ENCODE data around the gene SMIM35.

The SMIM35 gene

DNA sequence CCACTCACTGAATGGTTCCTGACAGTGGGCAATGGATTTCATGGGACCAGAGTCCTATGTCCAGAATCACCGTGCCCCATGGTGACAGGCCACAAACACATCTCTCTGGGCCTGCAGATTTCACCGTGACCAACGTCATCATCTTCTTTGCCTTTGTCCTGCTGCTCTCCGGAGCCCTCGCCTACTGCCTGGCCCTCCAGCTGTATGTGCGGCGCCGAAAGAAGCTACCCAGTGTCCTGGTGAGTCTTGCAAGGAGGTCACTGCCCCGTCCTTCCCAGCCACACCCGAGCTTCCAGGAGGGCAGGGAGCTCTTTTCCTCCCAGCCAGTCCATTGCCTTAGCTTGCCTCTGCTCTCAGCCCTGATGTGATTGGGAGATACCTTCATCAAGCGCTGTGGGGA is 91.3 kb downstream of the SMIM35 start:
- Histone ChIP-seq H3K4me2 (ENCODE audit: low read length) (no peak overlapping the region), H3K4me1 (ENCODE audit: control insufficient read depth, insufficient read depth, low read length) (no peaks in the 10 kb centered on the region), H3K36me3 (ENCODE audit: insufficient read depth, low read length) (no peaks in the 10 kb centered on the region), H3K27me3 (ENCODE audit: control insufficient read depth, insufficient read depth, low read length) (no peaks in the 10 kb centered on the region), H3K9ac (ENCODE audit: low read depth, low read length) (no peak overlapping the region), H3K4me3 (ENCODE audit: low read length) (no peak overlapping the region), H3K9me3 (replicated peaks; ENCODE audit: low read length) (no peaks in the 10 kb centered on the region)

DNA sequence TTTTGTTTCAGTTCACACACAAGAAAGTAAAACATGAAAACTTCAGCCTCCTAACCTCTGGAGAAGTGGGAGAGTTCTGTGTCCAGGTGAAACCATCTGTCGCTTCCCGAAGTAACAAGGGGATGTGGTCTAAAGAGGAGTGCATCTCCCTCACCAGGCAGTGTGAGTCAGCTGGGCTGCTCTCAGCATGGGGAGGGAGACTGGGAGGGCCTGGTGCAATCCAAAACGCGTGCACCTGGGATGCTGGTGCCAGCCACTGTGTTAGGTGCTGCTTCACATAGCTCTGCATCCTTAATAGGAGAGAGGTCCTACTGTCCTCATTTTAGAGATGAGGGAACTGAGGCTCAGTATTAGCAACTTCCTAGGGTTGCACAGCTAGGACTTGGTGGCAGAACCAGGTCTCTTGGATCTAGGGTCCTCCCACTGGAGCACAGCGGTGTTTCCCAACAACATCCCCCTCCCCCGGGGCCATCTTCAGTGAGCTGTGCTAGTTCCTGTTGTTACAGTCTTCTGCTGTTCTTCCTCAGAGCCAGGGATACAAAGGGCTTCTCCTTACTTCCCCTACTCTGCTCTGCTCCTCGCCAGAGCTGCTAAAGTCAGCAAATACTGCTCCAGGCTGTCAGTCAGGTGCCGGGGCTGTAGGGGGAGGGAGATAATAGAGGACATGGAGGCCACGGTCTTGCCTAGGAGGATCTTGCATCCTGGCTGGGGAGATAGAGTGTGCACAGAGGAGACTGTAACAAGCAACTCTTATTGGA is 92.6 kb downstream of the SMIM35 start:
- Histone ChIP-seq H3K4me1 (ENCODE audit: control insufficient read depth, insufficient read depth, low read length) (no peaks in the 10 kb centered on the region), H3K36me3 (ENCODE audit: insufficient read depth, low read length) (no peaks in the 10 kb centered on the region), H3K4me2 (ENCODE audit: low read length) (no peak overlapping the region), H3K9ac (ENCODE audit: low read depth, low read length) (no peak overlapping the region), H3K9me3 (replicated peaks; ENCODE audit: low read length) (no peaks in the 10 kb centered on the region), H3K4me3 (ENCODE audit: low read length) (no peak overlapping the region), H3K27me3 (ENCODE audit: control insufficient read depth, insufficient read depth, low read length) (no peaks in the 10 kb centered on the region)

DNA sequence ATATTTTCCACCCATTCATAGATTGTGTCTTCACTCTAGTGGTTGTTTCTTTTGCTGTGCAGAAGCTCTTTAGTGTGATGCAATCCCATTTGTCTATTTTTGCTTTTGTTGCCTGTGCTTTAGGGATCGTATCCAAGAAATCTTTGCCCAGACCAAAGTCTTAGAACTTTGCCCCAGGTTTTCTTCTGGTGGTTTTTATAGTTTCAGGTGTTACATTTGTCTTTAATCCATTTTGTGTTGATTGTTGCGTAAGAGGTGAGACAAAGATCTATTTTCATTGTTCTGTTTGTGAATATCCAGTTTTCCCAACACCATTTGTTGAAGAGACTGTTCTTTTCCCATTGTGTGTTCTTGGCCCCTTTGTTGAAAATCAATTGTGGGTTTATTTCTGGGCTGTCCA is 94.1 kb downstream of the SMIM35 start:
- H3K4me3 ChIP-seq (ENCODE audit: low read length) = no peak overlapping the region
- H3K4me1 ChIP-seq (ENCODE audit: control insufficient read depth, insufficient read depth, low read length) = no peaks in the 10 kb centered on the region
- no peaks in the 10 kb centered on the region for H3K36me3 ChIP-seq (ENCODE audit: insufficient read depth, low read length)

DNA sequence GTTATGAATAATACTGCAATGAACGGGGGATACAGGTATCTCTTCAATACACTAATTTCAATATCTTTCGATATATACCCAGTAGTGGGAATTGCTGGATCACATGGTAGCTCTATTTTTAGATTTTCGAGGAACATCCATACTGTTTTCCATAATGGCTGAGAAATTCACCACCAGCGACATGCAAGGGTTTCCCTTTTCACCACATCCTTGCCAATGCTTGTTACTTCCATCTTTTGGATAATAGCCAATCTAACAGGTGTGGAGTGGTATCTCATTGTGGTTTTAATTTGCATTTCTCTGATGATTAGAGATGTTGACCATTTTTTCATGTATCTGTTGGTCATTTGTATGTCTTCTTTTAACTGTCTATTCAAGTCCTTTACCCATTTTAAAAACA is 94.6 kb downstream of the SMIM35 start:
- Histone ChIP-seq H3K4me3 (ENCODE audit: low read length) (no peak overlapping the region), H3K4me1 (ENCODE audit: control insufficient read depth, insufficient read depth, low read length) (no peaks in the 10 kb centered on the region), H3K9ac (ENCODE audit: low read depth, low read length) (no peak overlapping the region), H3K4me2 (ENCODE audit: low read length) (no peak overlapping the region), H3K27me3 (ENCODE audit: control insufficient read depth, insufficient read depth, low read length) (peaks cover 12% of the 10 kb centered on the region), H3K36me3 (ENCODE audit: insufficient read depth, low read length) (no peaks in the 10 kb centered on the region), H3K9me3 (replicated peaks; ENCODE audit: low read length) (no peaks in the 10 kb centered on the region)

More for the DNA sequence above, 94.1 kb downstream of the SMIM35 start:
- Histone ChIP-seq H3K4me2 (ENCODE audit: low read length) (no peak overlapping the region), H3K27me3 (ENCODE audit: control insufficient read depth, insufficient read depth, low read length) (peaks cover 8% of the 10 kb centered on the region), H3K9me3 (replicated peaks; ENCODE audit: low read length) (no peaks in the 10 kb centered on the region), H3K9ac (ENCODE audit: low read depth, low read length) (no peak overlapping the region)

DNA sequence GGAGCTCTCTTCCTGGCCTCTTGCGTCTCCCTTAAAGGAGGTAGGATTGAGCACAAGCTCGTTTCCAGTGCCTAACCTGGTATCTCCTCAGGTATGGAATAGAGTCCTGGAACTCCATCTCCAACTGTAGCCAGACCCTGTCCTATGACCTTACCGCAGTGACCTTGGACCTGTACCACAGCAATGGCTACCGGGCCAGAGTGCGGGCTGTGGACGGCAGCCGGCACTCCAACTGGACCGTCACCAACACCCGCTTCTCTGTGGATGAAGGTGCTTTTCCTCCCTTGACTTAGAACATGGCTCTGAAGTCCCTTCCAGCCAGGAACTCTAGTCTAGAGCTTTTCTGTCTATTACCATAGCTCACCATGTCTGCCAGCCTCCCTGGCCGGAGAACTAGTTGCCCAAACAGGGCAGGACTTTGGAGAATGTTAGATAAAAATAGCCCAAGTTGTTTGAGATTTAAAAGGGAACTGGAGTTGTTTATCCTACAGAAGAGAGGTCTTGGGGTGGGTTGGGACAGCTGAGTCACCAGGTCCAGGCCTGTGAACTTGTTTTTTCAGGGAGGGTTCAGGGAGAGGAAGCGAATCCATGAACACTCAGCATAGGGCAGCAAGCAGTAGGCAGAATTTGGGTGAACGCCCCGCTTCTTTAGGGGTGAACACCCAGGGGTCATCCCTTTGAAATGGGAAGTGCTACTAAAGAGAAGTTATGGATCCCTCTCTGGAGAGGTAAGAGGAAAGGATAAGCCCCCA is 97.2 kb downstream of the SMIM35 start:
- no peaks in the 10 kb centered on the region for H3K36me3 ChIP-seq (ENCODE audit: insufficient read depth, low read length)
- H3K27me3 ChIP-seq (ENCODE audit: control insufficient read depth, insufficient read depth, low read length) = peaks cover 32% of the 10 kb centered on the region
- no peaks in the 10 kb centered on the region for H3K4me1 ChIP-seq (ENCODE audit: control insufficient read depth, insufficient read depth, low read length)
- no peak overlapping the region for H3K4me2 ChIP-seq (ENCODE audit: low read length)
- no peak overlapping the region for H3K4me3 ChIP-seq (ENCODE audit: low read length)
- no peaks in the 10 kb centered on the region for H3K9me3 ChIP-seq (replicated peaks; ENCODE audit: low read length)
- no peak overlapping the region for H3K9ac ChIP-seq (ENCODE audit: low read depth, low read length)

DNA sequence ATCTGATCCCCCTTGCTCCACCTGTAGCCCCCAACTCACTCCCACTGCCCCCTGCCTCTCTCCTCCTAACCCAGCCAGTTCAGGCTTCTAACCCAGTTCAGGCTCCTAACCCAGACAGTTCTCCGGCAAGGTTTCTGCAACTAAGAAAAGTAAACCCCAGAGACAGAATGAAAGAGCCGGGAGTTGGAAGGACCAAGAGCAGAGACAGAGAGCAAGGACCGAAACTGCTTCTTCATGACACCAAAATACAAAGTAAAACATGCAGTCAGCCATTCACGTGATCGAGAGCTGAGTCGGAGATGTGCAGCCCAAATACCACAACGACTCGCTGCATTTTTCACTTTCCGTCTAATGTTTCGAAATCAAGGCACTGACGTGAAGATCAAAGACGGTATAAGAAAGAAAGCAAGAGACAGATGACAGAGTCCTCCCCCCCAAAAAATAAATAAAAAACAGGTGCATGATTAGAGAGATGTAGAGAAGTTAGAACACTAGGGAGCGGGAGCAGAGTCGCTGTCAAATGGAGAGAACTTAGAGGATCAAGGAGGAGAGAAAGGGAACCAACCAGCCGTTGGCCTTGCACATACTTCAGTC is 99.7 kb downstream of the SMIM35 start:
- H3K27me3 ChIP-seq (ENCODE audit: control insufficient read depth, insufficient read depth, low read length) = peaks cover 32% of the 10 kb centered on the region
- H3K4me1 ChIP-seq (ENCODE audit: control insufficient read depth, insufficient read depth, low read length) = no peaks in the 10 kb centered on the region
- H3K9ac ChIP-seq (ENCODE audit: low read depth, low read length) = no peak overlapping the region
- H3K9me3 ChIP-seq (replicated peaks; ENCODE audit: low read length) = no peaks in the 10 kb centered on the region
- H3K36me3 ChIP-seq (ENCODE audit: insufficient read depth, low read length) = no peaks in the 10 kb centered on the region
- H3K4me3 ChIP-seq (ENCODE audit: low read length) = no peak overlapping the region
- no peak overlapping the region for H3K4me2 ChIP-seq (ENCODE audit: low read length)

DNA sequence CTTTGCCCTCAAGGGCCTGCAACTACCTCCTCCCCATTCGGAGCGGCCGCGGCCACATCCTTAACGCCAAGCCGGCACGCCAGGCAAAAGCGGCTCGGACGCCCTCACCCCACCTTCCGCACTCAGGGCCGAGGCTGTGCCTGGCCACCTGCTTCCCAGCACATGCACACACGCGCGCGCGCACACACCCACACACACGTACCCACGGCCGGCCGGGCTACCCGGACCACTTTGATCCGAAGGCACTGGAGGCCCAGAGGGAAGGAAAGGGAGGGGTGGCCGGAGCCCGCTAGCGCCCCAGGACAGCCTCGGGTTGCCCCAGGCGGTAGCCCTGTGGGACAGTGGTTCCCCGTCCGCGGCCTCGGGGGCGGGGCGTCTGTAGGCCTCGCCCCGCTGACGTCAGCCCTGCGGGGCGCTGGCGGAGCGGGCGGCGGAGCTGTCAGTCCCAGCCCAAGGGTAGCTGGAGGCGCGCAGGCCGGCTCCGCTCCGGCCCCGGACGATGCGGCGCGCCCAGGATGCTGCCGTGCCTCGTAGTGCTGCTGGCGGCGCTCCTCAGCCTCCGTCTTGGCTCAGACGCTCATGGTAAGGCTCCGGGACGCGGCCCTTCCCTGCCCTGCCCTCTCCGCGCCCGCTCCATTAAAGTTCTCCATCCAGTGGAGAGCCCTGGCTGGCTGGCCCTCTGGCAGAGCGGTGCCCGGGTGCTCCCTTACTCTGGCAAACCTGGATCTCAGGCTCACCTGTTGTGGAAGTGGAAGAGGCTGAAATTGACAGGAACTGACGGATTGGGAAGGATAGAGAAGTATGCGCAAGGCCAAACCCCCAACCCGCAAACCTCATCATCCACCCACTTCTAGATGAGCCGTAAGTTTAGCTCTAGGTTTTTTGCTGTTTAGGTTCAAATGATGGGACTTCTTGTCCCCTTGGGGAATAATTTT is 100.5 kb downstream of the SMIM35 start, which contains the start of gene IL10RA:
Gene IL10RA, plus strand, starts transcription at position 442 of the 935 bp plus-strand sequence. Its CDS starts 74 bp downstream, at position 516.
- no peak within 1 kb of the TSS for H3K9ac ChIP-seq (ENCODE audit: low read depth, low read length)

DNA sequence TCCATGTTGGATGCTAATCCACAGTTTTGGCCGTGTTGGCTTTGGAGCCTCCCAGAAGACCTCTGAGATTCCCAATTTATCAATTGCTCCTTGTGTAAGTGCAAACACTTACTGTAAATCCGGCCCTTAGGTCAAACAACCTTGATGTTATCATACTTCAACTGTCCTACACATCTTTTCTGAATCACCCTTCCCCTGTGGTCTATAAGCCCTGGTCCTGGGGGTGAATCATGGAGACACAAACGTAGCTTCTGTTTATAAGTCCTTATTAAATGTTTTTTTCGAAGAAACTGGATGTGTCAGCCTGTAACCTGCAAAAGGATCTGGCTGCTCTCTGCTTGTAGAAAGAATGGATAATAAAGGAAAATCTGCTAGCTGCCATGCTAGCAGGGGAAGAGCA is 102.3 kb downstream of the SMIM35 start:
- Histone ChIP-seq H3K4me1 (ENCODE audit: control insufficient read depth, insufficient read depth, low read length) (no peaks in the 10 kb centered on the region), H3K4me2 (ENCODE audit: low read length) (no peak overlapping the region), H3K9ac (ENCODE audit: low read depth, low read length) (no peak overlapping the region), H3K9me3 (replicated peaks; ENCODE audit: low read length) (no peaks in the 10 kb centered on the region), H3K36me3 (ENCODE audit: insufficient read depth, low read length) (no peaks in the 10 kb centered on the region), H3K27me3 (ENCODE audit: control insufficient read depth, insufficient read depth, low read length) (peaks cover 45% of the 10 kb centered on the region), H3K4me3 (ENCODE audit: low read length) (no peak overlapping the region)

More for the DNA sequence above, 100.5 kb downstream of the SMIM35 start, which contains the start of gene IL10RA:
- peak within 1 kb of the TSS; percentile 61 for H3K4me3 ChIP-seq (ENCODE audit: low read length)
- H3K4me1 ChIP-seq (ENCODE audit: control insufficient read depth, insufficient read depth, low read length) = no peaks in the 10 kb centered on the region
- peak within 1 kb of the TSS; percentile 81 for H3K4me2 ChIP-seq (ENCODE audit: low read length)
- no peaks in the 10 kb centered on the region for H3K9me3 ChIP-seq (replicated peaks; ENCODE audit: low read length)
- H3K27me3 ChIP-seq (ENCODE audit: control insufficient read depth, insufficient read depth, low read length) = peaks cover 32% of the 10 kb centered on the region
- H3K36me3 ChIP-seq (ENCODE audit: insufficient read depth, low read length) = no peaks in the 10 kb centered on the region

DNA sequence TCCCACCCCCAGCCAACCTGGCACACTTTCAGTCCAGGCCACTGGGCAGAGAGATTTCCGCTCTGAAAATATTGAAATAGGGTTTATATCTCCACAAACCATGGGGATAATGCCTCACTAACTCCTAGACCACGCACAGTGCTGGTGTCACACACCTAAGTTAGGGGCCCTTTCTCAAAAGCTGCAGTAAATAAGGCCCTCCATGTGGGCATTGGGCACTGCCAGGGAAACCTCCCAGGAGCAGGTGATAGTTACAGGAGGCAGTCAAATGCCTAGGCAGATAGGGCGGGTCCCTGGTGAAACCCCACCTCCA is 103.6 kb downstream of the SMIM35 start:
- Histone ChIP-seq H3K4me1 (ENCODE audit: control insufficient read depth, insufficient read depth, low read length) (no peaks in the 10 kb centered on the region), H3K4me3 (ENCODE audit: low read length) (no peak overlapping the region), H3K27me3 (ENCODE audit: control insufficient read depth, insufficient read depth, low read length) (peaks cover 48% of the 10 kb centered on the region), H3K4me2 (ENCODE audit: low read length) (no peak overlapping the region), H3K36me3 (ENCODE audit: insufficient read depth, low read length) (no peaks in the 10 kb centered on the region), H3K9ac (ENCODE audit: low read depth, low read length) (no peak overlapping the region), H3K9me3 (replicated peaks; ENCODE audit: low read length) (no peaks in the 10 kb centered on the region)

DNA sequence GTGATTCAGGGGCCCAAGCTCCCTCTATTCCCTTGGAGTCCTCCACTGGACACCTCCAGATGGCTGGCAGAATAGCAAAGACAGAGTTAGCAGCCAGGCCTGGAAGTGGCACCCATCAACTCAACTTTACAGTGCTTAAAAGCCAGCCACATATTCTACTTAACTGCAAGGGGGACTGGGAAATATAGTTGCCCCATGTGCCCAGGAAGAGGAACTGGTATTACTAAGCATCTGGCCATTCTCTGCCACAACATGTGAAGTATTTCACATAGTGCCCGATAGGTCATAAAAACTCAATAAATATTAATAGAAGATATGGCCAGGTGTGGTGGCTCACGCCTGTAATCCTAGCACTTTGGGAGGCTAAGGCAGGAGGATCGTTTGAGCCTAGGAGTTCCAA is 106.0 kb downstream of the SMIM35 start:
- Histone ChIP-seq H3K9me3 (replicated peaks; ENCODE audit: low read length) (no peaks in the 10 kb centered on the region), H3K36me3 (ENCODE audit: insufficient read depth, low read length) (no peaks in the 10 kb centered on the region), H3K9ac (ENCODE audit: low read depth, low read length) (no peak overlapping the region), H3K4me1 (ENCODE audit: control insufficient read depth, insufficient read depth, low read length) (no peaks in the 10 kb centered on the region), H3K4me3 (ENCODE audit: low read length) (no peak overlapping the region), H3K27me3 (ENCODE audit: control insufficient read depth, insufficient read depth, low read length) (peaks cover 25% of the 10 kb centered on the region), H3K4me2 (ENCODE audit: low read length) (no peak overlapping the region)

DNA sequence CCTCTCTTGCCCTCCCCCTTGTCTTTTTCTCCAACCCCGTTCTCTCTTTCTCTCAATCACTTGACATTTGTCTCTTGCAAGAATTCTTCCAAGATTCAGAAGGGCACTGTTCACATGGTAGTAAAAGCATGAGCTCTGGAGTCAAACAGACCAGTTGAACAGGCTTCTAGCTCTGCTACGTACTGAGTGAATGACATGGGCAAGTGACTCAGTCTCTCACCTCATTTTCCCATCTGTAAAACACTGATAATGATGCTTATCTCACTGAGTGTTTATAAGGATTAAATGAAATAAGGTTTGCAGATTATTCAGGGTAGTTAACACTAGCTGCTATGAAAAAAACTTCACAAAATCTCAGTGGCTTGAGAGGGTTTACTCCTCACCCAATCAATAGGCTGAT is 106.5 kb downstream of the SMIM35 start:
- no peak overlapping the region for H3K4me3 ChIP-seq (ENCODE audit: low read length)
- no peaks in the 10 kb centered on the region for H3K4me1 ChIP-seq (ENCODE audit: control insufficient read depth, insufficient read depth, low read length)
- H3K4me2 ChIP-seq (ENCODE audit: low read length) = no peak overlapping the region
- H3K9ac ChIP-seq (ENCODE audit: low read depth, low read length) = no peak overlapping the region
- H3K36me3 ChIP-seq (ENCODE audit: insufficient read depth, low read length) = no peaks in the 10 kb centered on the region
- peaks cover 25% of the 10 kb centered on the region for H3K27me3 ChIP-seq (ENCODE audit: control insufficient read depth, insufficient read depth, low read length)
- H3K9me3 ChIP-seq (replicated peaks; ENCODE audit: low read length) = no peaks in the 10 kb centered on the region
